Dermis blood vessel endothelial cell (primary cell): Measurements from ENCODE around the gene MIA. TPM values are rescaled to one million over a fixed set of nuclear protein-coding genes. Genes with fewer than 3 reads are reported as not detected.
A peak's percentile ranks its signal among the peaks of the same experiment; 100 is the strongest.
"Not testable (repeated sequence)": the region's sequence is repeated elsewhere in the genome, so short reads cannot be mapped to it uniquely, and the experiment has no call there.

ENCODE experiments used
- DNase-seq: peaks from one replicate; pipeline ENCODE4 v3.0.0; 2010
- total RNA-seq: library from RNA; depleted of rRNA; stranded (reverse); fragments of >200 nt; gene quantifications from 2 replicates; pipeline ENCODE4 v1.2.3, GENCODE V29; 2014

MIA gene
- total RNA-seq, 1 donor from 2014 or later, result 0.68 TPM

GRCh38 chr19:40781140-40781539, 5.8 kb downstream of the MIA start:
- no peak for DNase-seq

GRCh38 chr19:40783711-40784110, 8.4 kb downstream of the MIA start:
- no peak for DNase-seq

- not testable (repeated sequence) for DNase-seq
Observed at GRCh38 chr19:40784146-40784545, 8.8 kb downstream of the MIA start.

GRCh38 chr19:40785526-40785925, 10.2 kb downstream of the MIA start:
- no peak for DNase-seq

- no peak for DNase-seq
Observed at GRCh38 chr19:40786060-40787037, 11.0 kb downstream of the MIA start.

- DNase-seq, result no peak
Observed at GRCh38 chr19:40791349-40791748, 16.0 kb downstream of the MIA start.

GRCh38 chr19:40791996-40792395, 16.7 kb downstream of the MIA start:
- DNase-seq, result no peak

- DNase-seq, result no peak
Observed at GRCh38 chr19:40797166-40797962, 22.0 kb downstream of the MIA start.

- peak; percentile 82 for DNase-seq
Observed at GRCh38 chr19:40797963-40798682, 22.8 kb downstream of the MIA start.

GRCh38 chr19:40798683-40799557, 23.6 kb downstream of the MIA start, which contains the start of gene EGLN2:
Gene EGLN2, plus strand, starts transcription at chr19:40799191. Its CDS starts 1,382 bp downstream, at chr19:40800573.
- DNase-seq, result peak; percentile 100

- DNase-seq, result peak; percentile 72
Observed at GRCh38 chr19:40799558-40800338, 24.4 kb downstream of the MIA start.

GRCh38 chr19:40800339-40800996, 25.1 kb downstream of the MIA start:
- peak; percentile 22 for DNase-seq

GRCh38 chr19:40800997-40801377, 25.7 kb downstream of the MIA start:
- DNase-seq, result peak; percentile 12

GRCh38 chr19:40801426-40802299, 26.3 kb downstream of the MIA start:
- peak; percentile 22 for DNase-seq

GRCh38 chr19:40802300-40803169, 27.2 kb downstream of the MIA start:
- DNase-seq, result peak; percentile 50

- peak; percentile 17 for DNase-seq
Observed at GRCh38 chr19:40803170-40803856, 28.0 kb downstream of the MIA start.
